Inflammatory macrophage treated with lipopolysaccharide for 1 hour (primary cell): ENCODE results near the gene MFGE8.
"Not testable (repeated sequence)": the region's sequence is repeated elsewhere in the genome, so short reads cannot be mapped to it uniquely, and the experiment has no call there.

ENCODE experiments used
- DNase-seq, 2 donors: peaks; one replicate each; pipeline ENCODE4 v3.0.0-alpha.2; 2020 to 2022

Gene MFGE8

GRCh38 chr15:88913017-88913849 lies at the start of gene MFGE8:
MFGE8 (minus strand) TSS chr15:88913379; CDS start chr15:88913319, 60 bp downstream.
- DNase-seq, result peak; percentile 33 to 62

GRCh38 chr15:88959445-88959844 lies 46.3 kb upstream of the MFGE8 start:
- DNase-seq, result no peak

GRCh38 chr15:88956906-88957305 lies 43.7 kb upstream of the MFGE8 start:
- no peak for DNase-seq

- no peak for DNase-seq
Observed at GRCh38 chr15:88956263-88956662, 43.1 kb upstream of the MFGE8 start.

- no peak for DNase-seq
Observed at GRCh38 chr15:88954431-88955277, 41.5 kb upstream of the MFGE8 start.

GRCh38 chr15:88950600-88951160 lies 37.5 kb upstream of the MFGE8 start:
- no peak for DNase-seq

- no peak for DNase-seq
Observed at GRCh38 chr15:88949734-88950400, 36.7 kb upstream of the MFGE8 start.

- no peak for DNase-seq
Observed at GRCh38 chr15:88940110-88940675, 27.0 kb upstream of the MFGE8 start.

GRCh38 chr15:88939486-88939806 lies 26.3 kb upstream of the MFGE8 start:
- no peak for DNase-seq

- no peak for DNase-seq
Observed at GRCh38 chr15:88938802-88939485, 25.8 kb upstream of the MFGE8 start.

GRCh38 chr15:88934449-88934848 lies 21.3 kb upstream of the MFGE8 start:
- DNase-seq, result not testable (repeated sequence)

GRCh38 chr15:88932875-88933330 lies 19.7 kb upstream of the MFGE8 start:
- DNase-seq, result no peak

GRCh38 chr15:88932271-88932874 lies 19.2 kb upstream of the MFGE8 start:
- DNase-seq, result no peak

- DNase-seq, result no peak
Observed at GRCh38 chr15:88930579-88930978, 17.4 kb upstream of the MFGE8 start.

- DNase-seq, result not testable (repeated sequence)
Observed at GRCh38 chr15:88929358-88930098, 16.3 kb upstream of the MFGE8 start.

- not testable (repeated sequence) for DNase-seq
Observed at GRCh38 chr15:88928192-88928591, 15.0 kb upstream of the MFGE8 start.

GRCh38 chr15:88925648-88926047 lies 12.5 kb upstream of the MFGE8 start:
- not testable (repeated sequence) for DNase-seq

- DNase-seq, result not testable (repeated sequence)
Observed at GRCh38 chr15:88920892-88921435, 7.8 kb upstream of the MFGE8 start.

- no peak for DNase-seq
Observed at GRCh38 chr15:88920186-88920891, 7.2 kb upstream of the MFGE8 start.

GRCh38 chr15:88918738-88919137 lies 5.6 kb upstream of the MFGE8 start:
- peak; percentile 90 to 96 for DNase-seq
